Esophagus squamous epithelium (tissue), 4 donors: ENCODE measurements around the gene SLC30A3.

Experiments
- POLR2A ChIP-seq, 4 donors: fragments of 450-650 bp; IDR thresholded peaks; one replicate each; pipeline ENCODE4 v1.6.1; 2017; ENCODE audit warnings: antibody characterized with exemption in 4 of 4, mild to moderate bottlenecking in 4 of 4, moderate library complexity in 3 of 4
- TF ChIP-seq, protein P1 (sequence below), 6 experiments: fragments of 450-650 bp in 4 of 6; fragments of 200-600 bp in 2 of 6; sonication (generic) in 2 of 6; IDR thresholded peaks; one replicate each; pipeline ENCODE4 v1.5.1; 2016 to 2019; ENCODE audit warnings: antibody characterized with exemption in 6 of 6, mild to moderate bottlenecking in 4 of 6, moderate library complexity in 4 of 6

- TF ChIP-seq, protein P1, sequence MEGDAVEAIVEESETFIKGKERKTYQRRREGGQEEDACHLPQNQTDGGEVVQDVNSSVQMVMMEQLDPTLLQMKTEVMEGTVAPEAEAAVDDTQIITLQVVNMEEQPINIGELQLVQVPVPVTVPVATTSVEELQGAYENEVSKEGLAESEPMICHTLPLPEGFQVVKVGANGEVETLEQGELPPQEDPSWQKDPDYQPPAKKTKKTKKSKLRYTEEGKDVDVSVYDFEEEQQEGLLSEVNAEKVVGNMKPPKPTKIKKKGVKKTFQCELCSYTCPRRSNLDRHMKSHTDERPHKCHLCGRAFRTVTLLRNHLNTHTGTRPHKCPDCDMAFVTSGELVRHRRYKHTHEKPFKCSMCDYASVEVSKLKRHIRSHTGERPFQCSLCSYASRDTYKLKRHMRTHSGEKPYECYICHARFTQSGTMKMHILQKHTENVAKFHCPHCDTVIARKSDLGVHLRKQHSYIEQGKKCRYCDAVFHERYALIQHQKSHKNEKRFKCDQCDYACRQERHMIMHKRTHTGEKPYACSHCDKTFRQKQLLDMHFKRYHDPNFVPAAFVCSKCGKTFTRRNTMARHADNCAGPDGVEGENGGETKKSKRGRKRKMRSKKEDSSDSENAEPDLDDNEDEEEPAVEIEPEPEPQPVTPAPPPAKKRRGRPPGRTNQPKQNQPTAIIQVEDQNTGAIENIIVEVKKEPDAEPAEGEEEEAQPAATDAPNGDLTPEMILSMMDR (IDR thresholded peaks at IDR 0.05), result no peak
- no peak for TF ChIP-seq POLR2A (IDR thresholded peaks at IDR 0.05)
Observed at GRCh38 chr2:27280826-27281225, 18.0 kb upstream of the SLC30A3 start.
